HG03571 (cell line): ENCODE data around the gene L3MBTL4.
A peak's percentile ranks its signal among the peaks of the same experiment; 100 is the strongest.

ENCODE experiments used
- ATAC-seq: cut with Tn5 transposase; IDR thresholded peaks from one replicate; pipeline ENCODE4 v1.9.1; 2021; ENCODE audit not compliant: unreplicated experiment

The L3MBTL4 gene

DNA sequence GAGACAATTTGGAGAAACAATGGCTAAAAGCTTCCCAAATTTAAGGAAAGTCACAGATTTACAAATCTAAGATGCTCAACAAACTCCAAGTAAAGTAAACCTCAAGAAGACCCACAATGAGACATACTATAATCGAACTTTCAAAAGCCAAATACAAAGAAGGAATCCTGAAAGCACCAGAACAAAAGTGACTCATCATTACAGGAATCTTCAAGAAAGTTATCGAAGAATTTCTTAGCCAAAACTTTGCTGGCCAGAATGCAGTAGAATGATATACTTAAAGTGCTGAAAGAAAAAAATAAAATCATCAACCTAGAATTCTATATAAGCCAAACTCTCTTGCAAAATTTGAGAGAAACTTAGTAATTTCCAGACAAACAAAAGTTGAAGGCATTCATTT is 412.8 kb downstream of the L3MBTL4 start:
- no peak for ATAC-seq

DNA sequence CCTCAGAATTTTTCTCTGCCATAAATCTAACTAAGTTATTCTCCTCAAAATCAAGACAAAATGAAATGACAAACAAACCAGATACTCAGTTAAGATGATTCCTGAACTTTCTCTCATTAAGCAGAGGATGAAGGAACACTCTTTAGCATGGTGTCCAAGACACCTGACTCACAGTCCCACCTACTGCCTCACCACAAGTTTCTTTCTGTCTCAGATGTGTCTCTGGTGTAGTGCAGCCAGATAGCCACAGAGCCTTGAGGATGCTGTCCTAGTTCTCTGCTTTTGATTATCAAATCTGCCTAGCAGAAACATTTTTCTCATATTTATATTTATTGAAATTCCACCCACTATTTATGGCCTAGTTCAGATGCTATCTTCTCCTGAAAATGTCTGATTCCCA is 415.8 kb downstream of the L3MBTL4 start:
- peak; percentile 95 for ATAC-seq

DNA sequence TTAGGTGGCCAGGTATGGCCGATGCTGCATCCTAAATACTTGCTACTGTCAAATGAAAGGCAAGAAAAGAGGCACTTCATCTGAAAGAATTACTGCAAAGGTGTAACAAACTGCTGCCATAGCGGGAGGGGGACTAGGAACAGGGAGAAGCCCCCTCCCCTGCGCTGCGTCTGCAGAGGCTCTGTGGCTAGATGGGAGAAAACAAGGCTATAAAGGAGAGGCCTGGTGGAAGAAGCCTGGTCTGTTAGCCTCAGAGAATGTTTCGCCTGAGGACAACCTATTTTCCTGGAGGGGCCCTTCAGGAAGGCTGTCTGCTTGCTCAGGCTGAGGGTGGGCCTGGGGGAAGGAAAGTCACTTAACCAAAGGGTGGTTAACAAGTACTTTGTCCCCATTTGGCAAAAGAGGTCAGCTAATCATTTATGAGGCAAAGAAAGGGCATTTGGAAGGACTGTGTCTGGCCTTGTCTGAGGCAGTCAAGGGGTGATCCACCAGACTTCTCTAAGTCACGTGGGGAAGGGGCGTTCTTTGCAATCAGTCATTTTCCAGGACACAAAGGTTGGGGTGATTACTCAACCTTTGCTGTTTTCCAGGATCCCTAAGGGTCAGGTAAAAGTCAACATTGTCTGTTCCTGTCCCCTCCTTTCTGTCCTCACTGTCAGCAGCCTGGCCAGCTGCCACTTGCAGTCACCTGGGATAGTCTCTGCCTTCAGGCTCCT is 416.4 kb downstream of the L3MBTL4 start:
- ATAC-seq: peak; percentile 25

DNA sequence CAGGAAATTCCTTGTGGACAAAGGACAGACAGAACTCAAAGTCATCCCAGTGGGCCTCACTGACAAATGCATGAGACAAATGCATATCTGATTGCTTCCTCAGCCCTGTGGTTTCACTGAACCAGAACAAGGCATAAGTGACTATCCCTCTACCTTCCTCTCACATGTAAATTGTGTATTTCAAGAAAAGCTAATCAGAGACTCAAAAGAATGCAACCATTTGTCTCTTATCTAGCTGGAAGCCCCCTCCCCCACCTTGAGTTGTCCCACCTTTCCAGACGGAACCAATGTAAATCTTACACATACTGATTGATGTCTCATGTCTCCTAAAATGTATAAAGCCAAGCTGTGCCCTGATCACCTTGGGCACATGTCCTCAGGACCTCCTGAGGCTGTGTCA is 417.4 kb downstream of the L3MBTL4 start:
- ATAC-seq: no peak

DNA sequence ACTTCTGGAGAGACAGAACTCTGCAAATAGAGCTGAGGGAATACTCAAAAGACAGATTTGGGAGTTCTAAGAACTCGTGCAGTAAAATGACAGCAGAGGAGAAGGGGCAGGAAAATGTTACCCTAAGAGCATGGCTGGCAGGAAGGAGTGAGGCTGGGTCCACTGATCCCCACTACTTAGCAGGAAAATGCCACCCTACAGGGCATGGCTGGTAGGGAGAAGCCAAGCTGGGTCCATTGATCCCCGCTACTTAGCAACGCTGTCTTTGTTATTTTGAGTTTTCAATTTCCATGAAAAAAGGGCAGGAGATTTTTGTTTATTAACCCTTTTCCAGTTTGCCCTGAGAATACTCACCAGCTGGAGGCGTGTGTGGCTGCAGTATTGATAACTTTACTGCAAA is 419.1 kb downstream of the L3MBTL4 start:
- no peak for ATAC-seq

DNA sequence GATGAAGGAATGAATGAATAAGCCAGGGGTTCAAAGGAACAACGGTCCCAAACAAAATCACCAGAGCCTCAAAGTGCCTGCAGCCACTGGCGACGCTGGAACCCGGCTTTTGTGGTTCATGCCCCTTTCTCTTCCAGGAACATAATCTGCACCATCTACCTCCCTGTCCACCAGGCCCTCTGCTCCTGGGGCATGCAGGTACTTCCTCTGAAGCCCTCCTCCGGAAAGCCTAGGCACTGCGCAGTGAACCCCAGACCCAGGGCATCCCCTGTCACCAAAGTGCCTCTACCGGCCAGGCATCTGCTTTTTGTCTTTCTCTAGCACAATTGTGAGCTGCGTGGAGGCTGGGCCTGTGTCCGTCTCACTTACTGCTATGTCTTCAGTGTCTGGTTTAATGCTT is 420.8 kb downstream of the L3MBTL4 start:
- ATAC-seq: no peak

DNA sequence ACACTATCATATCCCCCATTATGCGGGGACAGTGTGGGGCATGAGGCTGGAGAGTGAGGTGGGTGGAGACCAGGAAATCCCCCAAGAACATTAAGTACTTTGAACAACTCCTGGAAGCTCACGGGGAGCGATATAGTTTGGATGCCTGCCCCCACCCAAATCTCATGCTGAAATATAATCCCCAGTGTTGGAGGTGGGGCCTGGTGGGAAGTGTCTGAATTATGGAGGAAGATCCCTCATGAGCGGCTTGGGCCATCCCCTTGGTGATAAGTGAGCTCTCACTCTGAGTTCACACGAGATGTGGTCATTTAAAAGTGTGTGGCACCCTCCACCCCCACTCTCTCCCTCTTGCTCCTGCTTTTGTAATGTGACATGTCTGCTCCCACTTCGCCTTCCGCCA is 422.3 kb downstream of the L3MBTL4 start:
- ATAC-seq: no peak

DNA sequence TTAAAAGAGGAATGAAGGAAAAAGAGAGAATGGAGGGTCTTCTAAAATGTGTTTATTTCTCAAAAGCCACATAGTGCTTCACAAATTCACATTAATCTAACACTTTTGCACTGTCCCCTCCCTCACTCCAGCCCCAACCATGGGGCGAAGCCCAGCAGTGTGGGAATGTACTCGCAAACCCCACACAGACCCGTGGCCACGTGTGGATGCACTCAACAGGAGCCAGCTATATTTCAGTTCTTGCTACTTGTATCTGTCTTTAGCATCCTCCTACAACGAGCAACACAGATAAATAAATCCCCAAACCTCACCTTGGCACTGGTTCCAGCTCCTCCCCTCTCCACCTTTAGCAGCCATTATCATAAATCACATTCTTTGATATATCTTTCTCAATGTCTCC is 427.5 kb downstream of the L3MBTL4 start:
- no peak for ATAC-seq

DNA sequence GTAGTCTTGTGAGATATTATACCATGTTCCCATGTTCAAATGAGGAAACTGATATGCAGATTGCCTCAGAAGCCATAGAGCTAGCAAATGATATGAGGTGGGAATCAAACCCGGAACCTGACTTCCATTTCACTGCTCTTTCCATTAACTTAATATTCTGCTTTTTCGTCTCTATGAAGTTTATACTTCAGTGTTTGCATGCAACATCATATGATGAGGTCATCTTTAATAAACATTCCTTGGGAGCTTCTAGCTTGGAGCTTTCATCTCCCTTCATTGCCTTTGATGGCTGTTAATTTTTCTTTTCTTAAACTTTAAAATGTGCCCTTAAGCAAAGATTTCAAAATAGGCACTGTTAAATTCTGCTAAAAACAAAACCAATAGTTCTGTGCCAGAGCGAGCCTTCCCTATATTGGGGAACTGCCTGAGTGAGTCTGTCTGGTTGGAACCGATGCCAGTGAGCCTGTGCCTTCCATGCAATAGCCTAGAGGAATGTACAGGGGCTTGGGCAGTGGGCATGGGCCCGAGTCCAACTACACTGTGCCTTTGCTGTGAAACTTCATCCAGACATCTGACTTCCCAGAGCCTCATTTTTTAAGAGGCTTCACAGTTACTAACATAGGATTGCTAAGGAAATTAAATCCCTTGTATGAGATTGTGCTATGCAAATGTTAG is 428.3 kb downstream of the L3MBTL4 start:
- no peak for ATAC-seq

DNA sequence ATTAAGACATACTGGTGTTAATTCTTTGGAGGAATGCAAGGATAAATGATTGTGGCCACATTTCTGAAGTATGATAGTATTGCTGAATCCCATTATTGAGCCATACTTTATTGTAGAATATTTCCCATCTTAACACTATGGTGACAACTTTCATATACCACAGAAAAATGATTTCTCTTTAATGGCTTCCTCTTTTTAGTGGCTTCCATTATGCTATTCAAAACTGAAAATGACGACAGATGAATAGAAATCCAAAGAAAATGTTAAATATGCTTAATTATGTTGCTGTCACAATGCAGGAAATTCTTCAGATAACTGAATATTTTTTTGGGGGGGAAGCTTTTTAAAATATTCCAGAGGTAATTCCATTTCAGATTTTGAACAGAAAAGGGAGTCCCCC is 430.5 kb downstream of the L3MBTL4 start:
- ATAC-seq: no peak

DNA sequence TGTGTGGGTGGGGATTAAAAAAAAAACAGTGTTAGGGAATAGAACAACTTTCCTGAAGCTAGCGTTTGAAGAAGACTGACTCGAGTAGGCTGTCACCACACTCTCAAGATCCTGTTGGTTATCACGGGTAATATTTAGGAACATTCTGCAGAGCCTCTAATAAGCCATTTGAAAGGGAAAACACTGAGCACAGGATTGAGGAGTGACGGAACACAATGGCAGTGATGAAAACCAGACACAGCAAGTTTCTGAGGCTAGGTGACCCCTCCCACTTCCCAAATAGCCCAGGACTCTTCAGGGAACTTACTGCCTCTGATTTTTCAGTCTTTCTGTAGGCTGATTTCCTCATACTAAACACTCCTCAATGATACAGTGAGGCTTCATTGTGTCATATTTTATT is 431.2 kb downstream of the L3MBTL4 start:
- no peak for ATAC-seq

DNA sequence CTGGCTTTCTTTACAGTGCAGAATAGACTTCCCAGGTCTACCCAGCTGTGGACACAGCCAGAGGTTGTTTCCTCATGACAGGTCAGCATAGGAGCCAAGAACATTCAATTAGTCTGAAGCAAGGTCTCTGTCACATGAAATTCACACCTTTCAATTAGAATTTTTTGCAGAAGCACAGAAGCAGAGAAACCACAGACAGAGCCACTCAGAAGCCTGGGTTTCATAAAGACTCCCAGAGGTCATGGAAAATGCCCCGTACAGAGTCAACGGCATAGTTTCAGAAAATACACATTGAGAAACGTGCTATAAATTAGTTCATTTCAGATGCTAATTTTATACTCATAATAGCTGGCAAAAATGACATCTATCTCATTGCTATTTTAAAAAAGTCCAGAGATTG is 432.4 kb downstream of the L3MBTL4 start:
- ATAC-seq: peak; percentile 34

DNA sequence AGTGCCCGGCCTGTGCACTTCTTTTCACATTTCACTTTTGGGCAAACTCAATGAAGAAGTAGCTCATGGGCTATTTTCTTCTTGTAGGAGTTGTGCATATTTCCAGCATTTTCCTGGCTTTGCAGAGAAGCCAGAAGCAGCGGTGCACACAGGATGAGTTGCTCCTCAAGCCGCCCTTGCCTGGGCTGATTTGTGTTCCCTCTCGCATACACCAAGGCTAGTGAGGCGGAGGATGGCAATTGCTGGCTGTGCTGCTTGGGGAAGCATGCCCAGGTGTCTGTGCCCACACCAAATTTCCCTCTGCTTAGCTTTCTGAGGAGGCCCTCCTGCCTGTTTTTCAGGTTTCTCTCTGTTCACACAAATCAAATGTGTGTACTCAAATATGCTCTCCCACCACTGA is 434.0 kb downstream of the L3MBTL4 start:
- ATAC-seq: no peak

DNA sequence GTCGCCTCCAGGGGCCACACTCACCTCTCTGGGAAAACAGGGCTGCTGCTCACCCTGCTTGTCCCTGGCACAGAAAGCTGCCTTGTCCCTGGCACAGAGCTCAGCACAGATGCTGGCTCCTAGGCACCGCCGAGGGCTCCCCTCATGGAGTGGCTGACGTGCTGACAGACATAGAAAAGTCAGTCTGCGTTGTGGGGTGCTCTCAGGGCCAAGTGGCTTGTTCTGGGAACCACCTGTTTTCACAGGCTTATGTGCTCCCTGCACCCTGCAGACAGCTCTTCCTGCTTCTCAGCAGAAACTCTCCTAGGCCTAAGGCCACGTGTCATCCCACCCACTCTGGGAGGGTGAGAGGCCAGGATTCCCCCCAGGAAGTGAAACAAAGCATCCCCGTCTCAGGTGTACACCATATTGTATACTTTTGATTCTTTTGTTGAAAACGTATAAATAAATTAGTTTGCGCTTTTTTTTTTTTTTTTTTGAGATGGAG is 434.7 kb downstream of the L3MBTL4 start:
- ATAC-seq: no peak

DNA sequence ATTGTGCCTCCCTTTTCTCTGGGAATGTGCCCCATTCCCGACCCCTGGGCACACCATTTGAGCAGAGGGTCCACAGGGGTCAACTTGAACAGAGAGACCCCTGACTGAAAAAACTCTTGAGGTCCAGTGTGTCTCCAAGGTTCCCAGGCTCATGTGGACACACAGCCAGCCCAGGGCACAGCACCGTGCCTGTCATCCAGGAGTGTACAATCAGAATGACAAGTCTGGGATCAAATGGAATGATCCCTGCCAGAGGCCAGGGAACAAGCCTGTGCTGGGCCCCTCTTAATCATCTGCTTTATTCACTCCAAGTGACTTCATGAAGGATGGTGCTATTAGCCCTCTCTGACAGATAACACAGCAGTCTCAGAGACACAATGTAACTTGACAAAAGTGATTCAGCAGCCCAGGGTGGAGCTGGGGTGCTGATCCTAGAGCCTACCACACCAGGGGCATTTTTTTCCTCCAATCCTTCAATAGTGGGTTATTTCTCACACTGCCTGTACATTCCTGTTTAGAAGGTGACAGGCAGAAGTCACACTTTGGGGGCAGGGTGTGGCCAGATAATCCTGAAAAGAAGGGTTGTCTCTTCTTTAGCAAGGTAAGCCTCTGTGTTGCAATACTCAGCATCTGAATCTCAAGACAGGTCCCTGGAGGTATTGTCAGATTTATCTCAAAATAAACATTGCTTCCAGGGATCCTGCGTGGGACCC is 435.4 kb downstream of the L3MBTL4 start:
- no peak for ATAC-seq

DNA sequence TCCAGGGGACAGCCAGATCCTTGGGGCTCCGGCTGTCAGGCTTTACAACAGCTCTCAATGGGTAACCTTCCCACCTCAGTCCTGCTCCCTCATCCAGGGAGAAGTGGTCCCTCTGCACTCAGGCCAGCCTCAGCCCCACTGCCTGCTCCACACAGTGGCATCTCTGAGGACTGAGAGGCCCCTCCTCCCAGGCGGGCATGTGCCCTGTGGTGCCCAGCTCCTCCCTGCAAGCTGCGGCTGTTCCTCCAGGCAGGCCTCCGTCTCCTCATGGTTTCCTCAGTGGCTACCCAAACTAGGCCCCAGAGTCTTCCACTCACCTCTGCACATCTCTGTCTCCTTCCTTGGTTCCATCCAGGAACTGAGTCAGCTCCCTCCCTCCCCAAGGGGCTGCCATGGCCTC is 437.7 kb downstream of the L3MBTL4 start:
- no peak for ATAC-seq

DNA sequence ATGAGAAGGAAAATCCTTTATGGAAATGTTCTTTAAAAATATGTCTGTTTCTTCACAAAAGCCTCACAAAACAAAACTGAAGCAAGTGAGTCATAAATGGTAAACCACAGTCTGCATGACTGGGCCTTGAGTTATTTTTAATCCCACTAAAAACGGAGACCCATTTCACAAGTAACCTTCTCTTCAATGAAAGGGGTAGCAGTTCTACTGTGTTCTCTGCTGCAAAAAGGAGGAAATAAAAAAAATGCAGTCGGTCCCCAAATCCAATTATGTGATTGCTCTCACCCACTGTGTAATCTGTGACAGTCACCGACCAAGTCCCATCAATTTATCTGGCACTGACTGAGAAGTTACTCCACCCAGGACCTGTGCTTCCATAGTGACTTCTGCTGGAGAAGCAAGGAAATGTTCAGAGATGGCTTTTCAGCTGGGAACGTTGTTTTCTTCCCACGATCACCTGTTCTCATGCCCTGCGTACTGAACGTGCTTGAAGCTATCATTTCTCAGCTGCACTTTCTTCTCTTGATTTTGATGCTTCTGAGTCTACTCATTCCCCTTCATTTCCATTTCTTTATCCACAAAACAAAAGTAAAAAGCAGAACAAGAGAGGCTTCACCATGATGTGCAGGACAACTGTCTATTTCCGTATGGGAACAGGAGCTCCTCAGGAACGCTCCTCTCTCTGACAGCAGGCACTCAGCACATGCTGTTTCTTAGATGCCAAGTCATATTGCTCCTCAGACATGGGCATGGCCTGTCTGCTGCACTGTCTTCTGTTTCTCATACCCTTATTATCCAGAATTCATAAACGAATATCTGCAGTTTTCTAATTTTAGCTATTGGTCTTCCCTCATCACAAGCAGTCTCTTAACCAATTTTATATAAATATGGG is 439.4 kb downstream of the L3MBTL4 start:
- peak; percentile 63 for ATAC-seq

DNA sequence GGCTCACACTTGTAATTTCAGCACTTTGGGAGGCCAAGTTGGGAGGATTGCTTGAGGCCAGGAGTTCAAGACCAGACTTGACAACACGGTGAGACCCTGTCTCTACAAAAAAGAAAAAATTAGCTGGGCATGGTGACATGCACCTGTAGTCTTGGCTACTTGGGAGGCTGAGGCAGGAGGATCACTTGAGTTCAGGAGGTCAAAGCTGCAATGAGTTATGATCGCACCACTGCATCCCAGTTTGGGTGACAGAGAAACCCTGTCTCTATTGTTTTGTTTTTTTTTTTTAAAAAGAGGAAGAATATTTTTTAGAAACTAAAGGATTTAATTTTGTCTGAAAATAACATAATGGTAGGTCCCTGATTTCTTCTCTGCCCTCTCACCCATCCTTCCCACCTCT is 440.0 kb downstream of the L3MBTL4 start:
- peak; percentile 15 for ATAC-seq

DNA sequence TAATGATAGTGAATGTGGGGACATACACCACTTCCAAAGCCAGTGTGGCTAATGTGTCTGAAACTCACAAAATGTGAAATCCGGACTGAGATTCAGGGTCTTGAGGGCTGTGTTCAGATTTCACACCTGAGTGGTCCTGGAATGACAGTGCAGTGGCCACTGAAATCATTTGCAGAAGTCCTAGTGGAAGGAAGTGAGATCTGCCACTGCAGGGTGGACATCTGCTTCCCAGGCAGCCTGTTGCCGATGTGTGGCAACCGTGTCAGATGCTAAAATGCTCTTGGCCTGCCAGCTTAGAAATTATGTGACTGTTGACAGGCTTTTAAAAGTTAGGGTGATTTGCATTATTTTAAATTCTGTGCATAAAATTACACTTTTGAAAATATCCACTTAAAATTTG is 441.6 kb downstream of the L3MBTL4 start:
- no peak for ATAC-seq

DNA sequence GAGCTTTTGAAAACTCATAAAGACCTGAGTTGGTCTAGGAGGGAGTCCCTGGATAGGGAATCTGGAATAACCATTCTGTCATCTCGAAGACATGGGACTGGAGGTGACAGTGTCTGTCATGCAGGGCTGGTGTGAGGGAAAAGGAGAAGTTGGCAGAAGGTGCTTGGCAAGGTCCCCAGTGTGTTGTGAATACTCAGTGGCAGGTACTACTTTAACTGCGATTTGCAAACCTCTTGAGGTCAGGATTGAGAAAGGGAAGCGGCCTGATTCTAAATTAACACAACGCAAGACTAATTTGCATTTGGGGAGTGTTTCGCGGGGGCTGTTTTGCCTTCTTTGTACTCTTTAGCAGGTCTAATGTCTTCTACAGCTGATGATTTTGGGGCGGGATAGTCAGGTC is 442.4 kb downstream of the L3MBTL4 start:
- ATAC-seq: peak; percentile 39

DNA sequence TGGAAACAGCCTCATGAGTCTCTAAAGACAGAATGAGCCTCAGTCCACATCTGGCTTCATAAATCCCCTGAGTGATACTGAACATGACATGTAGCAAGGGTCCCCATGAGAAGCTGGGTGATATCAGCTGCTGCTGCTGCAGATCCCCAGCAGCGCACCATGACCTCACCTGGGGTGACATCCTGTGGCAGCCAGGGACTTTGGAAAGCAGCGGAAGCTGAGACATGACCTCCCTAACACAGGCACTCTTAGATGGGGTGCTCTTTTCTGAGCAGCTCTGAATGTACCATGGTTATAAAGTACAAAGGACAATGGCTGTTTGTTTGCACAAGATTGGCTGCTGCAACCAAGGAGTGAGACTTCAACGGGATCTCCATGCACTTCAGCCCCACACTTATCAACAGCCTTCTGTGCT is 444.7 kb downstream of the L3MBTL4 start:
- ATAC-seq: no peak
